Erythroblast (primary cell): ENCODE results near the gene LRRIQ3.

Source experiments
- GATA1 ChIP-seq: IDR thresholded peaks from 2 replicates; pipeline ENCODE4 v1.6.1; 2011; ENCODE audit warnings: low read depth, mild to moderate bottlenecking, control low read depth, low read length, moderate library complexity
- POLR2A ChIP-seq: IDR thresholded peaks from 2 replicates; pipeline ENCODE4 v1.6.1; 2011; ENCODE audit warnings: mild to moderate bottlenecking, low read length

- TF ChIP-seq POLR2A (no peak), GATA1 (no peak)
Measured at GRCh38 chr1:73998348-73998959, 199.5 kb downstream of the LRRIQ3 start.
